NCI-H1694 treated with DMSO at 0.1 percent for 48 hours (cell line): ENCODE results near the gene ADGRG2.

Experiments used
- DNase-seq: peaks from one replicate; lab custom pipeline; 2025; lab: John Stamatoyannopoulos, UW

Gene ADGRG2

DNA sequence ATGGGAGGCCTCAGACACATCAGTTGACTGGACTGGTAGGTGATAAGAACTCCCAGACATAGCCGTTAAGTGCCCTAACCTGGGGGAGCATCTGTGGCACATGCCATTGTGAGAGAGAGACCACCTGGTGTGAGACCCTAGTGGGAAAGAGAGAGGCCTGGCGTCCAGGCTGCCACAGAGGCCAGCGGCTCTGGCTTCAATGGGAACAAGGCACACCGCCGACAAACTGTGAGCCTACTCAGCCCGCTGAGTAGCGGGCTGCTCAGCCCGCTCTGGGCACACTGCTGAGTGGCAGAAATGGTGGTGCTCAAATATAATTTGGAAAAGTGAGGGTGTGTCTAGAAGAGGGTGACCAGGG lies 172.3 kb downstream of the ADGRG2 start:
- DNase-seq, result no peak

- no peak for DNase-seq
Measured at GRCh38 chrX:18949291-18949943, 172.9 kb downstream of the ADGRG2 start.

DNA sequence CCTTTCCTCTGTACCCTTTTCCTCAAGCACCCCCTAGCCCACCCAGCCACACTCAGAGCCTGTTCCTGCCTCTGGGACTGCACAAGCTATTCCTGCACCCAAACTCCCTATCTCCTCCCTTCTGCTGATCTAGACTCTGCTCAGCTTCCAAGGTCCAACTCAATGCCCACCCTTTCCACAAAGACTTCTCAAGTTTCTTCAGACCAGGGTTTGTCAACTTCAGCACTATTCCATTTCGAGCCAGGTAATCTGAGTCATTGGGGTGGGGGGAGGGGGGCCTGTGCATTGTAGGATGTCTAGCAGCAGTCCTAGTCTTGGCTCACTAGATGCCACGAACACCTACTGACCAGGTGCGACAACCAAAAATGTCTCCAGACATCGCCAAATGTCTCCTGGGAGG lies 175.7 kb downstream of the ADGRG2 start:
- DNase-seq, result no peak

GRCh38 chrX:18946157-18946556 lies 176.1 kb downstream of the ADGRG2 start:
- DNase-seq, result no peak

DNA sequence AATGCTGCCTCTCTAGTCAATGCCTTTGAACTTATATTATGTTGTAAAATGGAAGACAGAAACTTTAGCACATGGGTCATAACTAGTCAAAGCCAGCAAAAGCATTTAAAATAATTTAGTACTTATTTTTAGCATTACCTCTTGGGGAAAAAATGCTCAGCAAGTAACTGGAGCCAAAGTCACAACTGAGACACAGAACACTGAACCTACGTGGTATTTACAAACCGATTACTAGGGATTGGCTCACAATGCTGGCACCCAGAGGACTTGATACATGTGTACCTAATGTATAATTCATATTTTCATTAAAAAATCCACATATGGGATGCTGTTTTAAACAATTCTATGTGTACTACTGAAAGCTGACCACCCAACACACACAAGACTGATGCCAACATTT lies 176.8 kb downstream of the ADGRG2 start:
- no peak for DNase-seq

GRCh38 chrX:18944482-18944881 lies 177.8 kb downstream of the ADGRG2 start:
- DNase-seq, result no peak

- no peak for DNase-seq
Measured at GRCh38 chrX:18941896-18942295, 180.4 kb downstream of the ADGRG2 start.
